Esophagus muscularis mucosa (tissue), 4 donors: ENCODE results near the gene C7orf33.

Experiments
- EP300 ChIP-seq: sonication (generic); formaldehyde crosslinking; IDR thresholded peaks from one replicate; pipeline ENCODE4 v1.6.1; 2017; ENCODE audit warnings: antibody characterized with exemption
- POLR2A ChIP-seq: fragments of 450-650 bp; IDR thresholded peaks from one replicate; pipeline ENCODE4 v1.6.1; 2017; ENCODE audit warnings: antibody characterized with exemption, moderate library complexity, mild to moderate bottlenecking, low read depth
- POLR2AphosphoS5 ChIP-seq, 2 donors: sonication (generic); formaldehyde crosslinking; IDR thresholded peaks; one replicate each; pipeline ENCODE4 v1.6.1; 2017; ENCODE audit warnings: antibody characterized with exemption in 2 of 2
- TF ChIP-seq, protein P1 (sequence below), 3 experiments: fragments of 200-600 bp in 2 of 3; fragments of 450-650 bp in 1 of 3; sonication (generic) in 2 of 3; IDR thresholded peaks; one replicate each; pipeline ENCODE4 v1.5.1; 2017 to 2019; ENCODE audit warnings: antibody characterized with exemption in 3 of 3, mild to moderate bottlenecking in 2 of 3, moderate library complexity in 1 of 3

- TF ChIP-seq, protein P1, sequence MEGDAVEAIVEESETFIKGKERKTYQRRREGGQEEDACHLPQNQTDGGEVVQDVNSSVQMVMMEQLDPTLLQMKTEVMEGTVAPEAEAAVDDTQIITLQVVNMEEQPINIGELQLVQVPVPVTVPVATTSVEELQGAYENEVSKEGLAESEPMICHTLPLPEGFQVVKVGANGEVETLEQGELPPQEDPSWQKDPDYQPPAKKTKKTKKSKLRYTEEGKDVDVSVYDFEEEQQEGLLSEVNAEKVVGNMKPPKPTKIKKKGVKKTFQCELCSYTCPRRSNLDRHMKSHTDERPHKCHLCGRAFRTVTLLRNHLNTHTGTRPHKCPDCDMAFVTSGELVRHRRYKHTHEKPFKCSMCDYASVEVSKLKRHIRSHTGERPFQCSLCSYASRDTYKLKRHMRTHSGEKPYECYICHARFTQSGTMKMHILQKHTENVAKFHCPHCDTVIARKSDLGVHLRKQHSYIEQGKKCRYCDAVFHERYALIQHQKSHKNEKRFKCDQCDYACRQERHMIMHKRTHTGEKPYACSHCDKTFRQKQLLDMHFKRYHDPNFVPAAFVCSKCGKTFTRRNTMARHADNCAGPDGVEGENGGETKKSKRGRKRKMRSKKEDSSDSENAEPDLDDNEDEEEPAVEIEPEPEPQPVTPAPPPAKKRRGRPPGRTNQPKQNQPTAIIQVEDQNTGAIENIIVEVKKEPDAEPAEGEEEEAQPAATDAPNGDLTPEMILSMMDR (IDR thresholded peaks at IDR 0.05), result no peak
- TF ChIP-seq EP300 (no peak), POLR2AphosphoS5 (IDR thresholded peaks at IDR 0.05) (no peak), POLR2A (no peak)
These were observed 6.3 kb upstream of the C7orf33 start for GRCh38 chr7:148584154-148584827.
